K562 (cell line): ENCODE results near the gene USP12.
"Not testable (repeated sequence)": the region's sequence is repeated elsewhere in the genome, so short reads cannot be mapped to it uniquely, and the experiment has no call there.

ENCODE experiments used
- CBX5 ChIP-seq: IDR thresholded peaks from 2 replicates; pipeline ENCODE4 v1.6.1; 2014; ENCODE audit warnings: low read depth, borderline replicate concordance
- EZH2 ChIP-seq: IDR thresholded peaks from 2 replicates; pipeline ENCODE4 v1.6.1; 2012; ENCODE audit warnings: low read depth, mild to moderate bottlenecking, inconsistent platforms, low read length, borderline replicate concordance
- JUNB ChIP-seq: fragments of 450-650 bp; formaldehyde crosslinking; conservative IDR thresholded peaks from 2 replicates; pipeline ENCODE4 v1.4.0; 2020; ENCODE audit warnings: mild to moderate bottlenecking
- MEIS2 ChIP-seq: fragments of 450-650 bp; IDR thresholded peaks from 2 replicates; pipeline ENCODE4 v1.6.1; 2014; ENCODE audit warnings: mild to moderate bottlenecking; ENCODE audit not compliant: partially characterized antibody
- NFE2L1 ChIP-seq: fragments of 450-650 bp; IDR thresholded peaks from 2 replicates; pipeline ENCODE4 v1.6.1; 2016; ENCODE audit warnings: missing genetic modification characterization, low read depth, mild to moderate bottlenecking, missing compliant biosample characterization, moderate library complexity, borderline replicate concordance
- UBTF ChIP-seq, 2 experiments: IDR thresholded peaks; 2 replicates each; pipeline ENCODE4 v1.6.1; 2012; ENCODE audit warnings: improper control_type of control experiment in 2 of 2, low read depth in 2 of 2, low read length in 2 of 2, borderline replicate concordance in 1 of 2
- ZBTB43 ChIP-seq: sonication (generic); formaldehyde crosslinking; IDR thresholded peaks from 2 replicates; pipeline ENCODE4 v1.8.0; 2023; ENCODE audit warnings: mild to moderate bottlenecking, missing genetic modification reagents
- TF ChIP-seq, protein P1 (sequence below): sonication (generic); formaldehyde crosslinking; IDR thresholded peaks from 2 replicates; pipeline ENCODE4 v1.8.0; 2022; ENCODE audit warnings: mild to moderate bottlenecking, missing genetic modification reagents

DNA sequence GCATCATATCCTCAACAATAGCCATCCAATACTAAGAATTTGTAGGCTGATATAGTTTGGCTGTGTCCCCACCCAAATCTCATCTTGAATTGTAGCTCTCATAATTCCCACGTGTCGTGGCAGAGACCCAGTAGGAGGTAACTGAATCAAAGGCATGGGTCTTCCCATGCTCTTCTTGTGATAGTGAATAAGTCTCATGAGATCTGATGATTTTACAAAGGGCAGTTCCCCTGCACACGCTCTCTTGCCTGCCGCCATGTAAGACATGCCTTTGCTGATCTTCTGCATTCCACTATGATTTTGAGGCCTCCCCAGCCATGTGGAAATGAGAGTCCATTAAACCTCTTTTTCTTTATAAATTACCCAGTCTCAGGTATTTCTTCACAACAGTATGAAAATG, 48.2 kb downstream of the USP12 start:
- not testable (repeated sequence) for TF ChIP-seq ZBTB43 (CRISPR knock-in tag); JUNB (CRISPR knock-in tag); UBTF (IDR thresholded peaks at IDR 0.05; ENCODE audit: borderline replicate concordance in 1 of 2, low read depth in 2 of 2, low read length in 2 of 2); CBX5; NFE2L1; EZH2; MEIS2
- TF ChIP-seq, protein P1, sequence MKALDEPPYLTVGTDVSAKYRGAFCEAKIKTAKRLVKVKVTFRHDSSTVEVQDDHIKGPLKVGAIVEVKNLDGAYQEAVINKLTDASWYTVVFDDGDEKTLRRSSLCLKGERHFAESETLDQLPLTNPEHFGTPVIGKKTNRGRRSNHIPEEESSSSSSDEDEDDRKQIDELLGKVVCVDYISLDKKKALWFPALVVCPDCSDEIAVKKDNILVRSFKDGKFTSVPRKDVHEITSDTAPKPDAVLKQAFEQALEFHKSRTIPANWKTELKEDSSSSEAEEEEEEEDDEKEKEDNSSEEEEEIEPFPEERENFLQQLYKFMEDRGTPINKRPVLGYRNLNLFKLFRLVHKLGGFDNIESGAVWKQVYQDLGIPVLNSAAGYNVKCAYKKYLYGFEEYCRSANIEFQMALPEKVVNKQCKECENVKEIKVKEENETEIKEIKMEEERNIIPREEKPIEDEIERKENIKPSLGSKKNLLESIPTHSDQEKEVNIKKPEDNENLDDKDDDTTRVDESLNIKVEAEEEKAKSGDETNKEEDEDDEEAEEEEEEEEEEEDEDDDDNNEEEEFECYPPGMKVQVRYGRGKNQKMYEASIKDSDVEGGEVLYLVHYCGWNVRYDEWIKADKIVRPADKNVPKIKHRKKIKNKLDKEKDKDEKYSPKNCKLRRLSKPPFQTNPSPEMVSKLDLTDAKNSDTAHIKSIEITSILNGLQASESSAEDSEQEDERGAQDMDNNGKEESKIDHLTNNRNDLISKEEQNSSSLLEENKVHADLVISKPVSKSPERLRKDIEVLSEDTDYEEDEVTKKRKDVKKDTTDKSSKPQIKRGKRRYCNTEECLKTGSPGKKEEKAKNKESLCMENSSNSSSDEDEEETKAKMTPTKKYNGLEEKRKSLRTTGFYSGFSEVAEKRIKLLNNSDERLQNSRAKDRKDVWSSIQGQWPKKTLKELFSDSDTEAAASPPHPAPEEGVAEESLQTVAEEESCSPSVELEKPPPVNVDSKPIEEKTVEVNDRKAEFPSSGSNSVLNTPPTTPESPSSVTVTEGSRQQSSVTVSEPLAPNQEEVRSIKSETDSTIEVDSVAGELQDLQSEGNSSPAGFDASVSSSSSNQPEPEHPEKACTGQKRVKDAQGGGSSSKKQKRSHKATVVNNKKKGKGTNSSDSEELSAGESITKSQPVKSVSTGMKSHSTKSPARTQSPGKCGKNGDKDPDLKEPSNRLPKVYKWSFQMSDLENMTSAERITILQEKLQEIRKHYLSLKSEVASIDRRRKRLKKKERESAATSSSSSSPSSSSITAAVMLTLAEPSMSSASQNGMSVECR (CRISPR knock-in tag): not testable (repeated sequence)
